GM21529 (cell line): Measurements from ENCODE around the gene PF4V1.

ENCODE experiments used
- ATAC-seq: cut with Tn5 transposase; IDR thresholded peaks from one replicate; pipeline ENCODE4 v1.9.1; 2021; ENCODE audit not compliant: unreplicated experiment

PF4V1 gene

GRCh38 chr4:73902038-73902637 lies 49.0 kb downstream of the PF4V1 start:
- no peak for ATAC-seq

GRCh38 chr4:73902817-73903547 lies 49.9 kb downstream of the PF4V1 start:
- ATAC-seq: no peak
